Activated CD4-positive, alpha-beta T cell treated with anti-CD3 and anti-CD28 coated beads, Interleukin-2, amount 50 U/mL, for 4 hours (primary cell): ENCODE measurements around the gene DMAC2L.
"Not testable (repeated sequence)": the region's sequence is repeated elsewhere in the genome, so short reads cannot be mapped to it uniquely, and the experiment has no call there.

Experiments
- DNase-seq, 2 experiments: peaks; one replicate each; pipeline ENCODE4 v3.0.0-alpha.2; 2020

The DMAC2L gene

DNA sequence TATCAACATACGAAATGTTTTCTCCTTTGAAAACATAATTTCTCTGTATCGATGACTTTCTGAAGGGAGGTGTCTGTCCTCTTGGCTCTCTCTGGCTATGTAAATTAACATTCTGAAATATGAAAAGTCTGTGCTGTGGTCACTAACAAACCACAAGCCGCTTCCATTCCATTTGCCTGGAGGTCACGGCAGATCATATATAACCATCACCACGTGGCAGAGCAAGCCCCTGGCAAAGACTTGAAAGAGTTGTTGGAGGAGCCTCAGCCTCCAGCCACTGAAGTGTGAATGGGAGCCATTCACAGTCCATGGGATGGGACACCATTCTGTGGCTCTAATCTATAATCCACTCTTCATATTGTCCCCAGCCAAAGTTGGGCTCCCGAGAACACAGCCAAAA, 45.0 kb downstream of the DMAC2L start:
- DNase-seq: no peak

DNA sequence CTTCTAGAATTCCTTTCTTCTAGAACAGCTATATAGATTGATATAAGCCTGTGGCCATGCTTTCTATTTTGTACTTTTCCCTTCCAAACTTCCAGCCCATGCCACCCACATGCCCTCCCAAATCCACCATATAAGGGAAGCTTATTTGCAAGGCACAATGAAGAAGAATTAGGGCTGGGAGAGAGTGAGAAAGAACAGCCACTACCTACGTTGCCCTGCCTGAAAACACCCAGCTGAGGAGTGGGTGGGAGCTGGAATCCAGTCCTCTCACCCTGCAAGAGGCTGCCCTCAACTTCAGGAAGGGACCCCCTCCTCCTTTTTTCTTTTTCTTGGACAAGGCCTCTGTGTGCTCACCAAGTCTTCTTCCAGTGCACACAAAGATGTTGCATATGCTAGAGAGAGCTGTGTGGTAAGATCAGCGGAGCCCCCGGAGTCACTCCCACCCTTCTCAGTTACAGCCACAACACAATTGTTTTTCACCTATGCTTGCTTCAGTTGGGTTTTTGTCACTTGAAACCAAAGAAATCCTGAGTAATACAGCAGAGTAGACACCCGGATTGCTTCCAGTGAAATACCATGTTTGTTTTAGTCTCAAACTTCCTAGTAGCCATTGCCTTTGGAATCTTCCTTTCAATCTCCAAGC, 45.8 kb downstream of the DMAC2L start:
- DNase-seq: no peak

DNA sequence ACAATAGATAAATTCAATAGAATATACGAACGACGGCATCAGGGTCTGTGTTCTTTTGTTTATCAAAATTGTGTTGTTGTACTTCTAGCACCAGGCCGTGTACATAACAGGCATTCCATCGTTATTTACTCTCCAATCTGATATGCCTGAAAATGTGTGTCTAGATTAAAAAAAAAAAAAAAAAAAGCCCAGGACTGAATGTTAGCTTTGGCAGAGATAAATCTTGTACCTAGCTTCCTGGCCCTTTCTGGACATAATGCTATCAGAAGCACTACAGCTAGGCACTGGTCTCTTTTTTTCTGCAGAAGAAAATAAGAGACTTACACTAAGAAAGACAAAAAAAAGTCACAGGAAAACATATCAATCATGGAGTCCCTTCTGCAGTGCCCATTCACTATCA, 47.5 kb downstream of the DMAC2L start:
- DNase-seq: no peak

- DNase-seq: no peak
Measured at GRCh38 chr14:50360093-50360492, 48.0 kb downstream of the DMAC2L start.

- no peak for DNase-seq
Measured at GRCh38 chr14:50360851-50361250, 48.7 kb downstream of the DMAC2L start.

GRCh38 chr14:50361473-50362403, 49.6 kb downstream of the DMAC2L start:
- not testable (repeated sequence) for DNase-seq

GRCh38 chr14:50362764-50363713, 50.9 kb downstream of the DMAC2L start:
- DNase-seq: peak in 1 of 2 experiments; percentile 9

DNA sequence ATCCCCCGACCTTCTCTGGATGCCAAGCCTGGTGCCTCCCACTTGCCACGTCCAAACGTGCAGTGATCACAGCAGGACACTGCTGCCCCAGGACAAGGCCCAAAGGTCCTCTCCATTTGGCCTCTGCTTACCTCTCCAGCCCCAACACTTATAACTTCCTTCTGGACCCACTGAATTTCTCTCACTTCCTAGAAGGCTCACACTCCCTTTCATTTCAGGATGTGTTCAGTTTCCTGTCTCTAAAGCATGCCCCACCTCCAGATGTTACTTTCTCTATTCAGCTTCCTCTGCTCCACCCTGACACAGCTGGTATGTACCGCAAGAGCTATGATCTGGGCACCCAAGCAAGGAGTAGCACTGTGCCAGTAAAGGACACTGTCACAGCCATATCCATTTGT, 51.6 kb downstream of the DMAC2L start:
- peak in 1 of 2 experiments; percentile 15 for DNase-seq

- DNase-seq: no peak
Measured at GRCh38 chr14:50364792-50365191, 52.7 kb downstream of the DMAC2L start.

DNA sequence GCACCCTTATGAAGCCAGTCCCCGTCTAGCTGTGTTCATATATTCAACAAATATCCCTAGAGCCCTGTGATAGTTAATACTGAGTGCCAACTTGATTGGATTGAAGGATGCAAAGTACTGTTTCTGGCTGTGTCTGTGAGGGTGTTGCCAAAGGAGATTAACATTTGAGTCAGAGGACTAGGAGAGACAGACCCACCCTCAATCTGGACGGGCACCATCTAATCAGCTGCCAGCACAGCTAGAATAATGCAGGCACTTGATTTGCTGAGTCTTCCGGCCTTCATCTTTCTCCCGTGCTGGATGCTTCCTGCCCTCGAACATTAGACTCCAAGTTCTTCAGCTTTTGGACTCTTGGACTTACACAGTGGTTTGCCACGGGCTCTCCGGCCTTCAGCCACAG, 53.4 kb downstream of the DMAC2L start:
- DNase-seq: not testable (repeated sequence)

GRCh38 chr14:50366115-50366514, 54.0 kb downstream of the DMAC2L start:
- DNase-seq: no peak

DNA sequence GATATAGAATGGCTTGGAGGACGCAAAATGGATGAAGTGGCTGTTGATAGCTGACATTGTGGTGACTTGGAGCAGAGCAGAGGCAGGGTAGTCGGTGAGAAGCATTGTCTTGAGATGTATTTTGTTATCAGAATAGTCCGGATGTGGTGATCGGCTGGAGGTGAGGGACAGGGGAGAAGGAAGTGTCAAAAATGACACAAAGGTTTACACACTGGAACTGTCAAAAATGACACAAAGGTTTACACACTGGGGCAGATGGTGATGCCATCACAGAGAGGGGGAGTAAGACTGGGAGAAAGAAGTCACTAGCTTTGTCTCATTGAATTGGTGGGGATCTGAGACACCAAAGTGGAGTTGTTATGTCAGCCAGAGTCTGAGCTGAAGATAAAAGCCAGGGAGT, 54.5 kb downstream of the DMAC2L start:
- DNase-seq: no peak

- no peak for DNase-seq
Measured at GRCh38 chr14:50371546-50371945, 59.4 kb downstream of the DMAC2L start.

- DNase-seq: no peak
Measured at GRCh38 chr14:50373959-50374358, 61.8 kb downstream of the DMAC2L start.

DNA sequence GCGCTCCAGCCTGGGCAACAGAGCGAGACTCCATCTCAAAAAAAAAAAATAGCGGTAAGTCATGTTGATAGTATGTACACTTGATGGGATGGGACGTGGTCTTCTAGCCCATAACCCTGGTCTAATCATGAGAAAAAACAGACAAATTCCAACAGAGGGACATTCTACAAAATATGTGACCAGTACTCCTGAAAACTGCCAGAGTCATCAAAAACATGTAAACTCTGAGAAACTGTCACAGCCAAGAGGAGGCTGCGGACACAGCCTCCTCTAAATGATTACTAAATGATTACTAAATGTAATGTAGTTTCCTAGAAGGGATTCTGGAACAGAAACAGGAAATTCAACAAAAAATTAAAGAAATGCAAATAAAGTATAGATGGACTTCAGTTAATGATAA, 63.6 kb downstream of the DMAC2L start:
- no peak for DNase-seq
